CD4-positive, alpha-beta T cell (primary cell): ENCODE results near the gene KRT15. TPM values are rescaled to one million over a fixed set of nuclear protein-coding genes. Genes with fewer than 3 reads are reported as not detected.
A peak's percentile ranks its signal among the peaks of the same experiment; 100 is the strongest.

Experiments used
- ATAC-seq: fragments of 200-7000 bp; cut with Tn5 transposase; one replicate; pipeline ENCODE4 v1.10.0; 2022; ENCODE audit warnings: mild to moderate bottlenecking; ENCODE audit not compliant: poor library complexity
- CTCF ChIA-PET: fragments of 350-600 bp; sonication (Branson Sonifier 250); formaldehyde crosslinking; loops from one replicate; lab custom pipeline; 2021; ENCODE audit warnings: antibody characterized with exemption, inconsistent platforms; lab: Charles Lee
- POLR2A ChIA-PET: fragments of 350-600 bp; sonication (Branson Sonifier 250); formaldehyde crosslinking; loops from one replicate; lab custom pipeline; 2021; ENCODE audit warnings: antibody characterized with exemption, inconsistent platforms; lab: Charles Lee
- DNase-seq, 14 experiments: peaks; one replicate each; pipeline ENCODE4 v3.0.0-alpha.2; 2013 to 2020; ENCODE audit warnings: mixed read lengths in 2 of 14
- H3K27ac ChIP-seq, 2 donors: one replicate each; pipeline versions ENCODE4 v1.5.1 to v1.7.0; 2013; ENCODE audit warnings: low read length in 2 of 2, low read depth in 1 of 2, mild to moderate bottlenecking in 1 of 2
- H3K27me3 ChIP-seq, 2 experiments: 1 replicate in 1 of 2; 2 replicates in 1 of 2; pipeline versions ENCODE4 v1.6.1 to v1.7.0; 2013; ENCODE audit warnings: low read length in 2 of 2, control low read depth in 1 of 2, mild to moderate bottlenecking in 1 of 2, moderate library complexity in 1 of 2; ENCODE audit not compliant: insufficient read depth in 2 of 2, control insufficient read depth in 1 of 2
- H3K36me3 ChIP-seq: one replicate; pipeline ENCODE4 v1.6.1; 2013; ENCODE audit warnings: low read length, control low read depth; ENCODE audit not compliant: insufficient read depth
- H3K4me1 ChIP-seq: one replicate; pipeline ENCODE4 v1.6.1; 2013; ENCODE audit warnings: low read length, control low read depth; ENCODE audit not compliant: insufficient read depth
- H3K4me3 ChIP-seq: one replicate; pipeline ENCODE4 v1.5.1; 2013; ENCODE audit warnings: mild to moderate bottlenecking, low read length, moderate library complexity
- H3K9me3 ChIP-seq, 2 experiments: 1 replicate in 1 of 2; 2 replicates in 1 of 2; pipeline versions ENCODE4 v1.6.1 to v1.7.0; 2013; ENCODE audit warnings: low read length in 2 of 2, mild to moderate bottlenecking in 2 of 2, control low read depth in 1 of 2, moderate library complexity in 1 of 2; ENCODE audit not compliant: control insufficient read depth in 1 of 2, insufficient read depth in 1 of 2
- H3K27ac Mint-ChIP-seq: one replicate; pipeline ENCODE4 v1.8.0; 2020; ENCODE audit warnings: mixed read lengths
- H3K27me3 Mint-ChIP-seq: one replicate; pipeline ENCODE4 v1.8.0; 2021; ENCODE audit warnings: mixed read lengths
- H3K36me3 Mint-ChIP-seq: one replicate; pipeline ENCODE4 v1.8.0; 2021; ENCODE audit warnings: low read depth, mixed read lengths
- H3K4me1 Mint-ChIP-seq: one replicate; pipeline ENCODE4 v1.8.0; 2021; ENCODE audit warnings: low read depth, mixed read lengths
- H3K4me3 Mint-ChIP-seq: one replicate; pipeline ENCODE4 v1.8.0; 2020; ENCODE audit warnings: mild to moderate bottlenecking, mixed read lengths
- H3K9me3 Mint-ChIP-seq: one replicate; pipeline ENCODE4 v1.8.0; 2020; ENCODE audit warnings: mixed read lengths
- CTCF ChIP-seq: fragments of 200-600 bp; IDR thresholded peaks from one replicate; pipeline ENCODE4 v1.8.0; 2022; ENCODE audit warnings: antibody characterized with exemption, mild to moderate bottlenecking
- intact Hi-C, 2 experiments: fragments of 100-400 bp; cut with DNase I in 1 of 2; cut with micrococcal nuclease in 1 of 2; formaldehyde crosslinking; loops; one replicate each; pipeline versions ENCODE4 v1.15.1 to v1.9.0; 2023 to 2025; cut with DNase I, micrococcal nuclease
- total RNA-seq, 174 experiments: library from RNA in 2 of 174; stranded (reverse) in 2 of 174; gene quantifications; one replicate each; pipeline ENCODE4 v1.2.3 and lab custom pipeline; 2021 to 2026

KRT15 gene
- total RNA-seq, 2 experiments from 2014 or later: not detected

GRCh38 chr17:41531993-41532392 is 13.3 kb upstream of the KRT15 start:
- H3K36me3 ChIP-seq: no peaks in the 10 kb centered on the region
- H3K9me3 Mint-ChIP-seq: no peaks in the 10 kb centered on the region
- no peak overlapping the region for H3K27ac ChIP-seq
- H3K36me3 Mint-ChIP-seq: no peaks in the 10 kb centered on the region
- H3K4me3 ChIP-seq: no peak overlapping the region
- H3K27me3 ChIP-seq: peaks cover 38 to 39% of the 10 kb centered on the region in 2 experiments
- peaks cover 17% of the 10 kb centered on the region for H3K4me1 ChIP-seq
- H3K9me3 ChIP-seq: peaks cover 0 to 10% of the 10 kb centered on the region in 2 experiments
- intact Hi-C loops: no loop called here
- H3K27ac Mint-ChIP-seq: no peak overlapping the region
- peaks cover 19% of the 10 kb centered on the region for H3K4me1 Mint-ChIP-seq
- no peak for ATAC-seq
- H3K4me3 Mint-ChIP-seq: no peak overlapping the region
- DNase-seq: no peak
- CTCF ChIA-PET: no interaction called here
- H3K27me3 Mint-ChIP-seq: peaks cover 79% of the 10 kb centered on the region
- TF ChIP-seq CTCF: no peak
- POLR2A ChIA-PET: no interaction called here

- DNase-seq (no peak), ATAC-seq (no peak)
- Histone ChIP-seq H3K36me3 (no peaks in the 10 kb centered on the region), H3K27ac (no peak overlapping the region), H3K4me3 (no peak overlapping the region), H3K27me3 (peaks cover 42 to 43% of the 10 kb centered on the region in 2 experiments), H3K9me3 (peaks cover 0 to 10% of the 10 kb centered on the region in 2 experiments), H3K4me1 (peaks cover 19% of the 10 kb centered on the region)
- CTCF ChIA-PET: interaction anchor here (1.2 kb wide), 1 partner anchor 18 kb away, joined by 5 read pairs; no protein-coding TSS in a partner anchor
- Mint-ChIP-seq H3K27me3 (peaks cover 83% of the 10 kb centered on the region), H3K36me3 (no peaks in the 10 kb centered on the region), H3K4me1 (peaks cover 21% of the 10 kb centered on the region), H3K4me3 (no peak overlapping the region), H3K9me3 (no peaks in the 10 kb centered on the region), H3K27ac (no peak overlapping the region)
- no peak for TF ChIP-seq CTCF
- intact Hi-C loops: no loop called here
- POLR2A ChIA-PET: interaction anchor here (1.0 kb wide), 1 partner anchor 158 kb away, joined by 3 read pairs; no protein-coding TSS in a partner anchor
Observed at GRCh38 chr17:41530062-41531048, 11.7 kb upstream of the KRT15 start.

- Mint-ChIP-seq H3K4me1 (peaks cover 21% of the 10 kb centered on the region), H3K36me3 (no peaks in the 10 kb centered on the region), H3K27me3 (peaks cover 78% of the 10 kb centered on the region), H3K27ac (no peak overlapping the region), H3K9me3 (no peaks in the 10 kb centered on the region), H3K4me3 (peak overlapping the region; percentile 48)
- ATAC-seq (no peak), DNase-seq (no peak)
- ChIA-PET CTCF (no interaction called here), POLR2A (interaction anchor here (1.0 kb wide), 1 partner anchor 159 kb away, joined by 3 read pairs; no protein-coding TSS in a partner anchor)
- Histone ChIP-seq H3K36me3 (no peaks in the 10 kb centered on the region), H3K9me3 (peaks cover 0 to 10% of the 10 kb centered on the region in 2 experiments), H3K4me1 (peaks cover 19% of the 10 kb centered on the region), H3K4me3 (no peak overlapping the region), H3K27me3 (peaks cover 42 to 43% of the 10 kb centered on the region in 2 experiments), H3K27ac (no peak overlapping the region)
- no peak for TF ChIP-seq CTCF
- intact Hi-C loops: no loop called here
Observed at GRCh38 chr17:41529491-41529915, 10.8 kb upstream of the KRT15 start.
